ENCODE results near the gene DNASE1L1. TPM values are rescaled to one million over a fixed set of nuclear protein-coding genes. Genes with fewer than 3 reads are reported as not detected.

Gene DNASE1L1
- total RNA-seq, 1 donor from 2014 or later = 13.5 TPM

GRCh38 chrX:154358011-154358410, 51.0 kb downstream of the DNASE1L1 start:
- no peak overlapping the region for H3K4me3 Mint-ChIP-seq
- intact Hi-C loops (cut with micrococcal nuclease) = no loop called here
- peaks cover 10% of the 10 kb centered on the region for H3K4me1 Mint-ChIP-seq
- no peaks in the 10 kb centered on the region for H3K9me3 Mint-ChIP-seq
- no peaks in the 10 kb centered on the region for H3K27me3 Mint-ChIP-seq
- no peak overlapping the region for H3K27ac Mint-ChIP-seq
- peaks cover 38% of the 10 kb centered on the region for H3K36me3 Mint-ChIP-seq (ENCODE audit: low read depth)
- no peak for DNase-seq

GRCh38 chrX:154357205-154357604, 51.8 kb downstream of the DNASE1L1 start:
- no peak overlapping the region for H3K27ac Mint-ChIP-seq
- H3K36me3 Mint-ChIP-seq (ENCODE audit: low read depth) = peaks cover 37% of the 10 kb centered on the region
- no peak overlapping the region for H3K4me3 Mint-ChIP-seq
- H3K4me1 Mint-ChIP-seq = peaks cover 9% of the 10 kb centered on the region
- no peaks in the 10 kb centered on the region for H3K9me3 Mint-ChIP-seq
- intact Hi-C loops (cut with micrococcal nuclease) = no loop called here
- no peak for DNase-seq
- H3K27me3 Mint-ChIP-seq = no peaks in the 10 kb centered on the region

DNA sequence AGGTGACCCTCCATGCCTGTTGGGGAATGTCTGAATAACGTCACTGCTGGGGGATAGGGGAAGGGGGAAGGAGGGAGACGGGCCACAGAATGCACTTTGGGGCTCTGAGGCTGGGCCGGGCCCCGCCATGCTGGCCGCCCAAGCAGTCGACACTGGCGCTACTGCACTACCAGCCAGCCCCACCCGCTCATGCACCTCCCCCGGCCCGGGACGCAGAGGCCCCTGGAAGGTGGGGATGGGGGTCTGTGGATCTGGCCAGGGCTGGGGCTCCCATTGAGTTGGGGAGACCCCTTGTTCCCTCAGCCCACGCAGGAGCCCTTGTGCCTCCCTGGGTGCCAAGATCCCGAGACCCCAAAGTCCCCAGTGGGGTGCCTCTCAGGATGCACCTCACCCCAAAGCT, 52.5 kb downstream of the DNASE1L1 start:
- Mint-ChIP-seq H3K36me3 (ENCODE audit: low read depth) (peaks cover 39% of the 10 kb centered on the region), H3K9me3 (no peaks in the 10 kb centered on the region), H3K4me3 (no peak overlapping the region), H3K4me1 (peaks cover 10% of the 10 kb centered on the region), H3K27me3 (no peaks in the 10 kb centered on the region), H3K27ac (peak overlapping the region; percentile 11)
- intact Hi-C loops (cut with micrococcal nuclease) = no loop called here
- DNase-seq = no peak

DNA sequence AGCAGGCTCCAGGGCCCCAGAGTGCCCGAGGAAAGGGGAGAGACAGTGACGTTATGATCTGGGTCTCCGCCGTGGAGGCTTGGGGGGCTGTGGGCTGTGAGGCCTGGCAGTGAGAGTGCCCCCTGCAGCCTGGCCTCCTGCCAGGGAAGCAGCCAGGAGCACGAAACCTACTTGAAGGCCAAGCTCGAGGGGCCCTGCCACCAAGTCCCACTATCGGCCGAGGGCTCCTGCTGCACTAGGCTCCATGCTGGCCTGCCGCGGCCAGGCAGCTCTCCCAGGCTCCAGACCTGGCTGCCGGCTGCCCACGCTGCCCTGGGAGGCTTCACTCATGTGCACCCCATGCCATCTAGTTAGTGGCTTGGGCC, 53.3 kb downstream of the DNASE1L1 start:
- no peak overlapping the region for H3K4me3 Mint-ChIP-seq
- H3K36me3 Mint-ChIP-seq (ENCODE audit: low read depth) = peaks cover 34% of the 10 kb centered on the region
- peaks cover 10% of the 10 kb centered on the region for H3K4me1 Mint-ChIP-seq
- no peak for DNase-seq
- H3K27me3 Mint-ChIP-seq = no peaks in the 10 kb centered on the region
- H3K9me3 Mint-ChIP-seq = no peaks in the 10 kb centered on the region
- H3K27ac Mint-ChIP-seq = no peak overlapping the region
- intact Hi-C loops (cut with micrococcal nuclease) = no loop called here

DNA sequence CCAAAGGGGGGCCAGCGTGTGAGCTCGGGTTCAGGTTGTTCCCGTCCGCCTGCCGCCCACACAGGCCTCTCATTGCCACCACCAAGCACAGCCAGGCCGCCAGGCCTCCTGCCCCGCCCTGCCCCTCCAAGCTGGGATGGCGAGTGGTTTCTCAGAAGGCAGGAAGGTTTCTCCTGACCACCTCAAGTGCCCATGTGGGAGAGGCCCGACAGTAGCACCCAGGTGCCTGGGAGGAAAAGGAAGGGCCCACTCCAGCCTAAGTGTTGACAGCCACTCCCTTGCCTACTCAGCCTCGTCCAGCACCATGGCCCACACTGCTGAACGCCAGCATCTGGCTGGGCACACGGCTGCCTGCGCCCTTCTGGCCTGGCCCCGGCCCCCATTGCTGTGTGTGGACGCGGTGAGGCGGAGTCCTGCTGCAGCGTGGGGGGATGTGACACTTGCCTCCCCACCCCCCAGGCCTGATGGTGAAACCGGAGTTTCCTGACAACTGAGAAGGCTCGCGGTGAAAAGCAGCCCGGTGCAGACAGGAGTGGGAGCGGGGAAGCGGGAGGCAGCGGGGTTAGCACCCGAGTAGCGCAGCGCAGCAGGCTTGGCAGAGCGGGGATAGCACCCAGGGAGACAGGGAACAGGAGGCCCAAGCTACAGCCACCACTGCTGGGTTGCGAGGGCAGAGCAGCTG, 53.8 kb downstream of the DNASE1L1 start:
- DNase-seq = no peak
- Mint-ChIP-seq H3K9me3 (no peaks in the 10 kb centered on the region), H3K27ac (no peak overlapping the region), H3K36me3 (ENCODE audit: low read depth) (peaks cover 31% of the 10 kb centered on the region), H3K4me3 (no peak overlapping the region), H3K27me3 (no peaks in the 10 kb centered on the region), H3K4me1 (peaks cover 10% of the 10 kb centered on the region)
- intact Hi-C loops (cut with micrococcal nuclease) = no loop called here

- Mint-ChIP-seq H3K9me3 (no peaks in the 10 kb centered on the region), H3K27me3 (no peaks in the 10 kb centered on the region), H3K4me3 (no peak overlapping the region), H3K36me3 (ENCODE audit: low read depth) (peaks cover 29% of the 10 kb centered on the region), H3K4me1 (peaks cover 10% of the 10 kb centered on the region), H3K27ac (no peak overlapping the region)
- DNase-seq = no peak
- intact Hi-C loops (cut with micrococcal nuclease) = no loop called here
These were observed 54.5 kb downstream of the DNASE1L1 start for GRCh38 chrX:154354516-154354915.

- H3K27me3 Mint-ChIP-seq = no peaks in the 10 kb centered on the region
- no peak overlapping the region for H3K4me3 Mint-ChIP-seq
- H3K9me3 Mint-ChIP-seq = no peaks in the 10 kb centered on the region
- intact Hi-C loops (cut with micrococcal nuclease) = no loop called here
- H3K4me1 Mint-ChIP-seq = peaks cover 10% of the 10 kb centered on the region
- no peak overlapping the region for H3K27ac Mint-ChIP-seq
- H3K36me3 Mint-ChIP-seq (ENCODE audit: low read depth) = peaks cover 29% of the 10 kb centered on the region
- DNase-seq = no peak
These were observed 55.0 kb downstream of the DNASE1L1 start for GRCh38 chrX:154354013-154354412.

- H3K4me1 Mint-ChIP-seq = peaks cover 7% of the 10 kb centered on the region
- H3K9me3 Mint-ChIP-seq = no peaks in the 10 kb centered on the region
- no peak overlapping the region for H3K27ac Mint-ChIP-seq
- DNase-seq = no peak
- intact Hi-C loops (cut with micrococcal nuclease) = no loop called here
- no peak overlapping the region for H3K4me3 Mint-ChIP-seq
- peaks cover 25% of the 10 kb centered on the region for H3K36me3 Mint-ChIP-seq (ENCODE audit: low read depth)
- H3K27me3 Mint-ChIP-seq = no peaks in the 10 kb centered on the region
These were observed 55.7 kb downstream of the DNASE1L1 start for GRCh38 chrX:154353172-154353843.

- no peak for DNase-seq
- Mint-ChIP-seq H3K4me1 (peaks cover 11% of the 10 kb centered on the region), H3K4me3 (no peak overlapping the region), H3K9me3 (no peaks in the 10 kb centered on the region), H3K27ac (no peak overlapping the region), H3K36me3 (ENCODE audit: low read depth) (peaks cover 21% of the 10 kb centered on the region), H3K27me3 (no peaks in the 10 kb centered on the region)
- intact Hi-C loops (cut with micrococcal nuclease) = no loop called here
These were observed 56.6 kb downstream of the DNASE1L1 start for GRCh38 chrX:154352466-154352865.

DNA sequence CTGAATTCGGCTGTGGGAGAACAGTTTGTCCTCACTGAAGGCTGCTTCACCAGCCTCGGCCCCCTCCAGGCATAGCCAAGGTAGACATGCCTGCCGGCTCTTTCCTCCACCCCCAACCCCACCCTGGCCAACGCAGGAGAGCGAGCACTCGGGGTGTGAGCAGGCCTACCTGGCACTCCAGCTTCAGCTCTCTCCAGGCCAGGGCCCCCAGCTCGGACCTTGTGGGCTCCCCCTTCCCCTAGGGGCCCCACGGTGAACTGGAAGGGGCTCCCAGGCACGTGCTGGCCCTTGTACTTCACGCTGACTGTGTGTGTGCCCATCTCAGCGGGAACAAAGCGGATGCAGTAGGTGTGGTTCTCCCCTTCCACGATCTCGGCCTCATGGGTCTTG, 57.0 kb downstream of the DNASE1L1 start:
- no peak for DNase-seq
- intact Hi-C loops (cut with micrococcal nuclease) = no loop called here
- Mint-ChIP-seq H3K36me3 (ENCODE audit: low read depth) (peaks cover 23% of the 10 kb centered on the region), H3K4me3 (no peak overlapping the region), H3K4me1 (peaks cover 15% of the 10 kb centered on the region), H3K27me3 (no peaks in the 10 kb centered on the region), H3K27ac (no peak overlapping the region), H3K9me3 (no peaks in the 10 kb centered on the region)

Other genes starting within 250 kb of the DNASE1L1 start
- gene OPN1MW, start 226.7 kb downstream of the DNASE1L1 start, total RNA-seq = not detected in 2 replicates
- gene OPN1MW2, start 189.5 kb downstream of the DNASE1L1 start, total RNA-seq = not detected in 2 replicates
- gene OPN1MW3, start 151.7 kb downstream of the DNASE1L1 start, total RNA-seq = not detected in 2 replicates
- gene TEX28, start 114.1 kb downstream of the DNASE1L1 start, total RNA-seq = not detected in 2 replicates
- not detected in 2 replicates for gene TKTL1, start 113.5 kb downstream of the DNASE1L1 start, total RNA-seq
- 824 and 840 TPM in 2 replicates for gene FLNA, start 34.6 kb downstream of the DNASE1L1 start, total RNA-seq
- gene EMD, start 30.0 kb downstream of the DNASE1L1 start, total RNA-seq = 91.7 and 92.8 TPM in 2 replicates
- 2,338 and 2,364 TPM in 2 replicates for gene RPL10, start 10.9 kb downstream of the DNASE1L1 start, total RNA-seq
- gene TAFAZZIN, start 2.3 kb upstream of the DNASE1L1 start, total RNA-seq = 65.5 and 66.0 TPM in 2 replicates
- gene ATP6AP1, start 19.4 kb upstream of the DNASE1L1 start, total RNA-seq = 43.5 and 43.6 TPM in 2 replicates
- 118 and 120 TPM in 2 replicates for gene GDI1, start 27.9 kb upstream of the DNASE1L1 start, total RNA-seq
- gene FAM50A, start 34.9 kb upstream of the DNASE1L1 start, total RNA-seq = 85.4 and 85.9 TPM in 2 replicates
- 48.3 and 55.9 TPM in 2 replicates for gene PLXNA3, start 49.0 kb upstream of the DNASE1L1 start, total RNA-seq
- gene LAGE3, start 70.0 kb upstream of the DNASE1L1 start, total RNA-seq = 53.0 and 53.1 TPM in 2 replicates
- 54.8 and 57.3 TPM in 2 replicates for gene UBL4A, start 77.4 kb upstream of the DNASE1L1 start, total RNA-seq
- gene SLC10A3, start 81.4 kb upstream of the DNASE1L1 start, total RNA-seq = 18.2 and 20.8 TPM in 2 replicates
- gene FAM3A, start 107.0 kb upstream of the DNASE1L1 start, total RNA-seq = 36.5 and 38.0 TPM in 2 replicates
- gene G6PD, start 137.6 kb upstream of the DNASE1L1 start, total RNA-seq = 72.5 and 75.0 TPM in 2 replicates
- gene IKBKG, start 138.4 kb upstream of the DNASE1L1 start, total RNA-seq = 37.7 and 38.8 TPM in 2 replicates
- gene CTAG1A, start 175.9 kb upstream of the DNASE1L1 start, total RNA-seq = not detected in 2 replicates
- not detected in 2 replicates for gene CTAG1B, start 210.0 kb upstream of the DNASE1L1 start, total RNA-seq
- not detected in 2 replicates for gene CTAG2, start 244.3 kb upstream of the DNASE1L1 start, total RNA-seq

All from activated CD4-positive, alpha-beta T cell treated with anti-CD3 and anti-CD28 coated beads, Interleukin-2, amount 10 ng/mL, durations not matched to agents 24 days and 14 days (primary cell).